NT2/D1 (cell line): ENCODE data around the gene KLK13.

Experiments
- YY1 ChIP-seq: IDR thresholded peaks from 2 replicates; pipeline ENCODE4 v1.6.1; 2011; ENCODE audit not compliant: insufficient read length, insufficient read depth
- ZNF274 ChIP-seq: IDR thresholded peaks from 2 replicates; pipeline ENCODE4 v1.6.1; 2011; ENCODE audit warnings: mild to moderate bottlenecking, low read depth, low read length

GRCh38 chr19:51044327-51044726 is 20.6 kb downstream of the KLK13 start:
- TF ChIP-seq YY1: no peak
- TF ChIP-seq ZNF274: no peak
